ENCODE data around the gene MED13. TPM values are rescaled to one million over a fixed set of nuclear protein-coding genes. Genes with fewer than 3 reads are reported as not detected.

MED13 gene
- total RNA-seq, 6 experiments from 2014 or later = 22.9 to 36.3 (median 32.5) TPM

- no peak overlapping the region for H3K4me3 ChIP-seq
- H3K4me1 ChIP-seq = peaks cover 0 to 13% (median 7%) of the 10 kb centered on the region in 4 donors
- TF ChIP-seq POLR2A (IDR thresholded peaks at IDR 0.05) (no peak), CTCF (IDR thresholded peaks at IDR 0.05) (no peak)
- ATAC-seq = no peak
- no peak for DNase-seq
- no peaks in the 10 kb centered on the region for H3K9me3 ChIP-seq
- intact Hi-C loops (cut with DNase I) = no loop called here
- WGBS (ENCODE audit: insufficient coverage, low coverage, low lambda C conversion rate, missing lambda C conversion rate) = 94% methylated on average over 4 of the region's 4 CpGs
- peaks cover 0 to 50% (median 3%) of the 10 kb centered on the region in 4 donors for H3K36me3 ChIP-seq
- no peak overlapping the region for H3K27ac ChIP-seq
- no peaks in the 10 kb centered on the region for H3K27me3 ChIP-seq
Measured at GRCh38 chr17:62045109-62045508, 20.0 kb downstream of the MED13 start.

DNA sequence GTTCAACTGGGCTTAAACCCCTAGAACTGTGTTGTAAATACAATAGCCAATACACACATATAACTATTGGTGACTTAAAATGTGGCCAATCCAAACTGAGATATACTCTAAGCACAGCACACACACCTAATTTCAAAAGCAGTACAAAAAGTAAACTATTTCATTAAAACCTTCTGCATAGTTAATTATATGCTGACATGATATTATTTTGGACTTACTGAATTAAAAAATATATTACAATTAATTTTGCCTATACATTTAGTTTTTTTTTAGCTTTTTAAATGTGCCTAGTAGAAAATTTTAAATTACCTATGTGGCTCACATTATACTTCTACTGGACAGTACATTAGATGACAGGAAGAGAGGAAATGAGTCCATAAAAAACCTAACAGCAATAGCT lies 21.5 kb downstream of the MED13 start:
- H3K4me1 ChIP-seq = peaks cover 0 to 3% (median 0%) of the 10 kb centered on the region in 4 donors
- peaks cover 0 to 41% (median 3%) of the 10 kb centered on the region in 4 donors for H3K36me3 ChIP-seq
- DNase-seq (no peak), ATAC-seq (no peak)
- H3K4me3 ChIP-seq = no peak overlapping the region
- intact Hi-C loops (cut with DNase I) = no loop called here
- H3K27ac ChIP-seq = no peak overlapping the region
- TF ChIP-seq CTCF (IDR thresholded peaks at IDR 0.05) (no peak), POLR2A (IDR thresholded peaks at IDR 0.05) (no peak)
- no peaks in the 10 kb centered on the region for H3K27me3 ChIP-seq
- no peaks in the 10 kb centered on the region for H3K9me3 ChIP-seq

DNA sequence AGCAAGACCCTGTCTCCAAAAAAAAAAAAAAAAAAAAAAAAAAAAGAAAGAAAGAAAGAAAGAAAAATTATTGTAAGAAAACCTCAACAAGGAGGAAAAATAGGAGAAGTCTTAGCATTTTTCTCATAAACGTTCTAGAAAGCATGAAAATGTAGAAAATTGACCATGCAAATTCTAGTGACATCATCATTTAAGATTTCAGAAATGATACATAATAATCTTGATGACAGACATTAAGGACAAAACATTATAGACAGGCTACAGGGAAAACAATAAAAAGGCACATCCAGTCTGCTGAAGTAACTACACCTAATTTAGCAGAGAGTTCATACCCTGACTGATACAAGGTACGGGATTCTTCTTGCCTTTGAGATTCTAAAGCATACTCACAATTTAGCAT lies 21.9 kb downstream of the MED13 start:
- peaks cover 0 to 41% (median 3%) of the 10 kb centered on the region in 4 donors for H3K36me3 ChIP-seq
- H3K4me3 ChIP-seq = no peak overlapping the region
- no peaks in the 10 kb centered on the region for H3K27me3 ChIP-seq
- no peak overlapping the region for H3K27ac ChIP-seq
- no peaks in the 10 kb centered on the region for H3K9me3 ChIP-seq
- no peak for DNase-seq
- intact Hi-C loops (cut with DNase I) = no loop called here
- H3K4me1 ChIP-seq = peaks cover 0 to 3% (median 0%) of the 10 kb centered on the region in 4 donors
- ATAC-seq = no peak
- TF ChIP-seq POLR2A (IDR thresholded peaks at IDR 0.05) (no peak), CTCF (IDR thresholded peaks at IDR 0.05) (no peak)
- WGBS (ENCODE audit: insufficient coverage, low coverage, low lambda C conversion rate, missing lambda C conversion rate) = 75% methylated on average over 2 of the region's 2 CpGs

GRCh38 chr17:62038248-62038647 lies 26.8 kb downstream of the MED13 start:
- Histone ChIP-seq H3K27ac (no peak overlapping the region), H3K4me1 (peaks cover 0 to 3% (median 0%) of the 10 kb centered on the region in 4 donors), H3K27me3 (no peaks in the 10 kb centered on the region), H3K9me3 (no peaks in the 10 kb centered on the region), H3K36me3 (peaks cover 0 to 37% (median 10%) of the 10 kb centered on the region in 4 donors), H3K4me3 (no peak overlapping the region)
- DNase-seq = no peak
- ATAC-seq = no peak
- intact Hi-C loops (cut with DNase I) = no loop called here
- TF ChIP-seq CTCF (IDR thresholded peaks at IDR 0.05) = no peak
- no peak for TF ChIP-seq POLR2A (IDR thresholded peaks at IDR 0.05)
- 57% methylated on average over 1 of the region's 1 CpG for whole genome bisulfite sequencing (ENCODE audit: insufficient coverage, low coverage, low lambda C conversion rate, missing lambda C conversion rate)

DNA sequence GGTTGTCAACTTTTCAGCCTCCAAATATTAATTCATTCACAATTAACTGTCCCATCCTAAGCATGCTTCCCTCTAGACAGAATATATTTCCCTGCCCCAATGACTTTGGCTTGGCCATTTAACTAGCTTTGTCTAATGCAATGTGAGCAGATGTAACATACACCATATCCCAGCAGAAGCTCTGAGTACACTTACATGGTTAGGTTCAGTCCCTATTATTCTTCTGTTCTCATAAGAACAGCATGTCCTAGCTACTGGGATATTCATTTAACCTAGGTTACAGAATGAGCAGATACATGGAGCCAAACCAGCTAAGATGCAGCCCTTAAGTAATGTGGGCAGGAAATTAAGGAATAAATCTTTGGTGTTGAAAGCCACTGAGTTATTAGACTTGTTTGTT lies 31.8 kb downstream of the MED13 start:
- TF ChIP-seq POLR2A (IDR thresholded peaks at IDR 0.05) (no peak), CTCF (IDR thresholded peaks at IDR 0.05) (no peak)
- ATAC-seq (no peak), DNase-seq (no peak)
- Histone ChIP-seq H3K4me1 (peaks cover 0 to 13% (median 3%) of the 10 kb centered on the region in 4 donors), H3K36me3 (peaks cover 9 to 70% (median 34%) of the 10 kb centered on the region in 4 donors), H3K27ac (no peak overlapping the region), H3K4me3 (no peak overlapping the region), H3K9me3 (no peaks in the 10 kb centered on the region), H3K27me3 (no peaks in the 10 kb centered on the region)
- intact Hi-C loops (cut with DNase I) = no loop called here
